Epithelial cell of esophagus (primary cell): ENCODE results near the gene TPCN1.

ENCODE experiments used
- DNase-seq: peaks from one replicate; pipeline ENCODE4 v3.0.0; 2010; ENCODE audit warnings: low read depth
- H3K4me3 ChIP-seq: 2 replicates; pipeline ENCODE4 v1.5.1; 2011; ENCODE audit warnings: mild to moderate bottlenecking, low read length, control low read depth
- CTCF ChIP-seq: IDR thresholded peaks from 2 replicates; pipeline ENCODE4 v1.5.1; 2011; ENCODE audit warnings: low read depth, mild to moderate bottlenecking, low read length, control low read depth, inconsistent platforms; ENCODE audit not compliant: insufficient read depth; ENCODE audit errors: missing control alignments

The TPCN1 gene

GRCh38 chr12:113260636-113261300 is 39.5 kb downstream of the TPCN1 start:
- no peak overlapping the region for H3K4me3 ChIP-seq
- no peak for TF ChIP-seq CTCF
- no peak for DNase-seq

GRCh38 chr12:113261847-113262470 is 40.7 kb downstream of the TPCN1 start:
- no peak for TF ChIP-seq CTCF
- no peak overlapping the region for H3K4me3 ChIP-seq
- no peak for DNase-seq

- TF ChIP-seq CTCF: no peak
- H3K4me3 ChIP-seq: no peak overlapping the region
- DNase-seq: no peak
These were observed 41.4 kb downstream of the TPCN1 start for GRCh38 chr12:113262710-113263109.

DNA sequence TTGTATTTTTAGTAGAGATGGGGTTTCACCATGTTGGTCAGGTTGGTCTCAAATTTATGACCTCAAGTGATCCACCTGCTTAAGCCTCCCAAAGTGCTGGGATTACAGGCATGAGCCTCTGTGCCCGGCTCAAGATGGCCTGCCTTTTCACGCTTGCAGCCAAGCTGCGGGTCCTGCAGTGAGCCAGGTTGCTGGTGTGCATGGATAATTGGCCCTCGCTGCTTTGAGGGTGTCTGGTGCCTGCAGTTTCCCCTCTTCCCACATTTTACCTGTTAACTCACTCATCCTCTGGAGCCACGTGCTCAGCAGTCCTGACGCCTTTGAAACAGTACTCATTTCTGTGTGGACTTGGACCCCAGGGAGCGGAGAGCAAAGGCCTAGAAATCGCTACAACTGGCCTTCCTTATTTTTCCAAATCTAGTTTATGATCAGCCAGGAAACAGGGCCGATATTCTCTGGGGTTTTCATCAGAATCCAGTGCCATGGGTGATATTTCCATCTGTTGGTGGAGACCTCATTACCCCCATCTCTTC is 42.2 kb downstream of the TPCN1 start:
- no peak for DNase-seq
- TF ChIP-seq CTCF: no peak
- H3K4me3 ChIP-seq: no peak overlapping the region

GRCh38 chr12:113266106-113266895 is 45.0 kb downstream of the TPCN1 start:
- TF ChIP-seq CTCF: no peak
- no peak overlapping the region for H3K4me3 ChIP-seq
- DNase-seq: no peak

DNA sequence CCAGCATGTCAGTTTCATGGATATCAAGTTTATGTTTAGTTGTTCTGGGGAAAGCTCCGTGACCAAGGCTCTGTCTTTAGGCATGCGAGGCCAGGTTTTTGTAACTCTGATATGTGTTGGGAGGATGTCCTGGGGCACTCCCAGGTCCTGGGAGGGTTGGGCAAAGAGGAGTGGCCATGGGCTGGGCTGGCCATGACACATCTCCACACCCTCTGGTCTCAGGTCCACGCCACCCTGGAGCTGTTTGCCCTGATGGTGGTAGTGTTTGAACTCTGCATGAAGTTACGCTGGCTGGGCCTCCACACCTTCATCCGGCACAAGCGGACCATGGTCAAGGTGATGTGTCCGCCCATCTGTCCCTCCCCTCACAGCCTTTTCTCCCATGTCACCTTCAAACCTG is 46.4 kb downstream of the TPCN1 start:
- DNase-seq: peak; percentile 62
- H3K4me3 ChIP-seq: no peak overlapping the region
- no peak for TF ChIP-seq CTCF
